Fibroblast of the aortic adventitia (primary cell): Measurements from ENCODE around the gene ERC2. TPM values are rescaled to one million over a fixed set of nuclear protein-coding genes. Genes with fewer than 3 reads are reported as not detected.

Experiments
- DNase-seq: peaks from one replicate; pipeline ENCODE4 v3.0.0-alpha.2; 2010; ENCODE audit warnings: low read depth
- H3K4me3 ChIP-seq: 2 replicates; pipeline ENCODE4 v1.5.1; 2011; ENCODE audit warnings: low read depth, mild to moderate bottlenecking, control low read depth, low read length, moderate library complexity
- CTCF ChIP-seq: IDR thresholded peaks from 2 replicates; pipeline ENCODE4 v1.5.1; 2011; ENCODE audit warnings: mild to moderate bottlenecking, low read length, control low read depth, inconsistent platforms; ENCODE audit not compliant: insufficient read depth
- total RNA-seq: library from RNA; depleted of rRNA; stranded (reverse); fragments of >200 nt; gene quantifications from 2 replicates; pipeline ENCODE4 v1.2.3, GENCODE V29; 2012; ENCODE audit warnings: low replicate concordance

ERC2 gene
- total RNA-seq, 1 donor, result 0.09 TPM

- H3K4me3 ChIP-seq, result no peak overlapping the region
- no peak for TF ChIP-seq CTCF
- no peak for DNase-seq
Measured at GRCh38 chr3:56443372-56443771, 24.9 kb downstream of the ERC2 start.

- TF ChIP-seq CTCF, result no peak
- DNase-seq, result no peak
- no peak overlapping the region for H3K4me3 ChIP-seq
Measured at GRCh38 chr3:56428667-56429066, 39.6 kb downstream of the ERC2 start.

GRCh38 chr3:56424885-56425284 is 43.4 kb downstream of the ERC2 start:
- no peak for DNase-seq
- no peak for TF ChIP-seq CTCF
- H3K4me3 ChIP-seq, result no peak overlapping the region

- no peak overlapping the region for H3K4me3 ChIP-seq
- no peak for TF ChIP-seq CTCF
Measured at GRCh38 chr3:56424336-56424735, 43.9 kb downstream of the ERC2 start.

GRCh38 chr3:56423661-56424099 is 44.6 kb downstream of the ERC2 start:
- DNase-seq, result no peak

More at GRCh38 chr3:56424336-56424735, 43.9 kb downstream of the ERC2 start:
- no peak for DNase-seq

GRCh38 chr3:56422316-56422715 is 46.0 kb downstream of the ERC2 start:
- no peak overlapping the region for H3K4me3 ChIP-seq
- TF ChIP-seq CTCF, result no peak
- no peak for DNase-seq

More at GRCh38 chr3:56423661-56424099, 44.6 kb downstream of the ERC2 start:
- no peak for TF ChIP-seq CTCF
- no peak overlapping the region for H3K4me3 ChIP-seq

- DNase-seq, result no peak
- TF ChIP-seq CTCF, result no peak
Measured at GRCh38 chr3:56421205-56421604, 47.1 kb downstream of the ERC2 start.

More at GRCh38 chr3:56421205-56421604, 47.1 kb downstream of the ERC2 start:
- no peak overlapping the region for H3K4me3 ChIP-seq
